ENCODE results near the gene LASP1NB.
"Not testable (repeated sequence)": the region's sequence is repeated elsewhere in the genome, so short reads cannot be mapped to it uniquely, and the experiment has no call there.

Gene LASP1NB

DNA sequence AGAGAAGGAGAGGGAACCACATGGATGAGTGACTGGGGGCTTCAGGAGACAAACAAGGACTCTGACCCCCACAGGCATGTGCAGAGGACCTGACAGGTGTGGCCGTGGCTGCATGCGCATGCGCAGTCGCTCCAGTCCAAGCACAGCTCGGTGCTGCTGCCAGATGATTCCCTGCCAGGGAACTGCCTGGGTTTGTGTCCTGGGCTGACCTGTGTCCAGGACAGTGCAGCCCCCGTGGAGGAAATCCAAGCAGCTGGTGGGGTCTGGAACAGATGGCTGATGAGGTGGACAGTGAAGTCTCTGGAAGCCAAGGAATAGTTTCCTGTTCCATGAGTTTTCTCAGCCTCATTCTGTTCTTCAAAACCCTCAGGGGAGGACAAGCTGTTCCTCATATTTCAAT is 28.2 kb upstream of the LASP1NB start:
- DNase-seq (ENCODE audit: low spot score), result no peak

DNA sequence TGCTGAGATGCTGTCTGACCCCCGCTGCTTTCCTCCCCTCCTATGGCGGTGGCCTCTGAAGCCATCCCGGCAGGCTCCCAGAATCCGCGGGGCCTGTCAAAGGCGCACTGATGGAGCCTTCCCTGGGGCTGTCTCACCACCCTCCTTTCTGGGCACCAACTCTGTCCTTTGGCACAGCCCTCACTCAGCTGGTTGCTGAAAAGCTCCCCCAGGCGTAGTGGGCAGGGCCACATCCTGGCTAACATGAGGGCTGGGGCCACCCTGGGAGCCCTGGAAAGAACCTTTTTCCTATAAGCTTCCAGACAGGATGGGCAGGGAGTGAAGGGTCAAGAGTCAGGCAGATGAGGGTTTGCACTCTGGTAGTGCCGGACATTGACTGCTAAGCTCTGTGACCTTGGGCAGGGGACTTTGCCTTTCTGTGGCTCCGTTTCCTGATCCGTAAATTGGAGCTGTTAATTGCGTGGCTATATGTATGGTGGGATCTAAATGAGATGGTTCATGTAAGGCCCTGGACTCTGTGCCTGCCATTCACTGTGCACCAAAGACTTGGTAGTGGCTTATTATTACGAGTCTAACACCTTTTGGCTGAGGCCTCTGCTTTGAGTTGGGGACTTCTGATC is 27.6 kb upstream of the LASP1NB start:
- DNase-seq (ENCODE audit: low spot score), result no peak

DNA sequence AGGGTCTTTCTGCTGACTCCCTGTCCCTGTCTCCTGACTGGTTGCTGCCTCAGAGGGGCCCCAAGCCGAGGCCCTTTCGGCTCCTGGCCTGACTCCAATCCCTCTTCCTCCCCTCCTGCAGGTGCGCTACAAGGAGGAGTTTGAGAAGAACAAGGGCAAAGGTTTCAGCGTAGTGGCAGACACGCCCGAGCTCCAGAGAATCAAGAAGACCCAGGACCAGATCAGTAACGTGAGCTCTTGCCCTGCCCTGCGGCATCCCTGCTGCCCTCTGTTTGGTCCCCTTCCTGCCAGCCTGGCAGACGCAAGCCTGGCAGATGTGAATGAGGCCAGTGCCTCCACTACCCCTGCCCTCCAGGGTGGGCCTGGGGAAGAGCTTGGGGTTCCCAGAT is 27.1 kb upstream of the LASP1NB start:
- DNase-seq (ENCODE audit: low spot score), result no peak

DNA sequence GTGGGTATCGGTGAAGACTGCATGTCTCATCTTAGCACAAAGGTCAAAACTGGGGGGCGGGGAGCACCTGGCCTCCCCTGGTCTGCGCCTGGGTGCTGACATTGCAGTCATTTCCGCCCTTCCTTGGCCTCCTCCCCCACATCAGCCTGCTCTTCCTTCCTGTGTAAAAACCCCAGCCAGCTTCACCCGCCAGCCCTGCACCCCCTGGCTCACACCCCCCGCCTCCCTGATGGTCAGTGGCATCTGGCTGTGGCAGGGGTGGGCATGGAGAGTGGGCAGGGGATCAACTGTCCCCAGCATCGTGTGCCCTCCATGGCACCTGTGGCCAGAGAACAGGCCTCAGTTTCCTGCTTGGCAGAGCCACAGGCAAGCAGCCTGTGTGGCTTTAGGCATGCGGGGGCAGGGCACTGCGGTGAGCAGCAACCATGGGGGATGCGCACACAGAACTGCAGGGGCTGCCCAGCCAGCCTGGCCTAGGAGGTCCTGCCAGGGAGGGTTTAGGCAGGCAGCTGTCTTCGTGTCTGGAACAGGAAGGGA is 26.5 kb upstream of the LASP1NB start:
- no peak for DNase-seq (ENCODE audit: low spot score)

DNA sequence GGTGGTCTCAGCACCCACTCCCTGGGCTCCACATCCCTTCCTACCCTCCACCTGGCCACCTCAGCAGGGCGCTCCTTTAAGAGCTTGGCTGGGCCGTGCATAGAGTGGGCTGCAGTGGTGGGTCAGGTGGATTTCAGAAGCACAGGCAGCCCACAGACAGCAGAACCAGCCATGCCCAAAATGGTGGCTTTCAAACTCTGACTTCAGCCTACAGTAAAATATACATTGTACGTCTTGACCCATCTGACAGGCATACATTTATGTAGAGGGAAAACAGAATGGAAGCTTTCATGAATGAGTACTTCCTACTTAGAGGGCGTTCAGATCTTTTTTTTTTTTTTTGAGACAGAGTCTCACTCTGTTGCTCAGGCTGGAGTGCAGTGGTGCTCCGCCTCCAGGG is 26.0 kb upstream of the LASP1NB start:
- DNase-seq (ENCODE audit: low spot score), result no peak

DNA sequence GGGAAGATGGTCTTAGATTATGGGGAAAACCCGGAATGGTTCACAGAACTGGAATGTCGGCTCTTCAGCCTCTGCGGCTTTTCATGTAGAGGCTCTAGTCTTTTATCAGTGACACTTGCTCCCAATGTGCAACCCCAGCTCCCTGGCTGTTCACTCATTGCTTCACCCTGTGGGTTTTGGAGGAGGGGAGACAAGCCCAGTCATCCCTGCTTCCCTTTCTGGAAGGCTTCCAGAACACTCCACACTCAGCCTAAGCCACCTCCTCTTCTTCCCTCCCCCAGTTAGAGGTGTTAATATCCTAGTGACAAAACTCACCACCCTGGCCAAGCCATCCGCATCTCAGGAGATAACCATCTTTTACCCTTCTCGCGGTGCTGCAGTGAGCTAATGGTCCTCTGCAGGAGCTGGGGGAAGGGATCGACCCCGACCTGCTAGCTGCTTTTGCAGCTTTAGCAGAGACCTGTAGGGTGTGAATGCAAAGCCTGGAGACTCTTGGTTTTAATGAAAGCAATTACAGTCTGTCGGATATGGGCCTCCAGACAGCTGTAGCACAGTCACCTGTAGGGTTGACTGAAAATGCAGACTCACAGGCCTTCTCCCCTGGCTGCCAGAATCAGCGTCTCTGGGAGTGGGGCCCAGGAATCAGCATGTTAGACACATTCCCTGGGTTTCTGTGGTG is 24.3 kb upstream of the LASP1NB start:
- peak; percentile 65 for DNase-seq (ENCODE audit: low spot score)

DNA sequence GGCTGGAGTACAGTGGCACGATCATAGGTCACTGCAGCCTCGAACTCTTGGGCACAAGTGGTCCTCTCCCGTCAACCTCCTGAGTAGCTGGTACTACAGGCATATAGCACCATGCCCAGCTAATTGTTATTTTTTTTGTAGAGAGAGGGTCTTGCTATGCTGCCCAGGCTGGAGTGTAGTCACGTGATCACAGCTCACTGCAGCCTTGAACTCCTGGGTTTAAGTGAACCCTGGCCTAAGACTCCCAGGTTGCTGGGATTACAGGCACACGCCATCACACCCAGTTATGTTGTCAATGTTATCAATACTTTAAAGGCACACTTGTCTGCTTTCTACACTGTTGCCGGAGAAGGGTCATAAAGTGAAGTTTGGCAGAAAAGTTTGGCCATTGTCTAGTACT is 22.0 kb upstream of the LASP1NB start:
- DNase-seq (ENCODE audit: low spot score), result no peak

DNA sequence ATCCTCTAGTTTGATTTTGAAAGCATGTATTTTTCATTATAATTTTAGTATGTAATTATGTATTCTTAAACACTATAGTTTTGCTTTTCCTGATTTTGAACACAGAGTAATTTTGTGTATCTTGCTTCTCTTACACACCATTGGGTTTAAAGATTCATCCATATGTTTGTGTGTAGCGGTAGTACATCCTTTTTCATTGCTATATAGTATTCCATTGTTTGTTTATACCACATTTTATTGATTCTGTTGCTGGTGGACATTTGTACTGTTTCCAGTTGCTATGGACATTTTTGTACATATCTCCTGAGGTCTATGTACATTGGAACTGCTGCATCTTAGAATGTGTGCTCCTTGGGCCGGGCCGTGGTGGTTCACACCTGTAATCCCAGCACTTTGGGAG is 20.5 kb upstream of the LASP1NB start:
- DNase-seq (ENCODE audit: low spot score), result no peak

DNA sequence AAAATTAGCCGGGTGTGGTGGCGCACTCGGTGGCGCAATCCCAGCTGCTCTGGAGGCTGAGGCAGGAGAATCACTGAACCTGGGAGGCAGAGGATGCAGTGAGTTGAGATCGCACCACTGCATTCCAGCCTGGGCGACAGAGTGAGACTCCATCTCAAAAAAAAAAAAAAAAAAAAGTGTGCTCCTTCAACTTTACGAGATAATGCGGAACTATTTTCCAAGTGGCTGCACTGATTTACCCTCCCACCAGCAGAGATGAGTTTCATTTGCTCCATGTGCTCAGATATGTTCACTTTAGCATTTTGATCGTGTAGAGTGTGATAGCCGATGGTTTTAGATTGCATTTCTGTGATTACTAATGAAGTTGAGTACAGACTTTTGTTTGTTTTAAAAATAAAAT is 20.0 kb upstream of the LASP1NB start:
- DNase-seq (ENCODE audit: low spot score), result no peak

DNA sequence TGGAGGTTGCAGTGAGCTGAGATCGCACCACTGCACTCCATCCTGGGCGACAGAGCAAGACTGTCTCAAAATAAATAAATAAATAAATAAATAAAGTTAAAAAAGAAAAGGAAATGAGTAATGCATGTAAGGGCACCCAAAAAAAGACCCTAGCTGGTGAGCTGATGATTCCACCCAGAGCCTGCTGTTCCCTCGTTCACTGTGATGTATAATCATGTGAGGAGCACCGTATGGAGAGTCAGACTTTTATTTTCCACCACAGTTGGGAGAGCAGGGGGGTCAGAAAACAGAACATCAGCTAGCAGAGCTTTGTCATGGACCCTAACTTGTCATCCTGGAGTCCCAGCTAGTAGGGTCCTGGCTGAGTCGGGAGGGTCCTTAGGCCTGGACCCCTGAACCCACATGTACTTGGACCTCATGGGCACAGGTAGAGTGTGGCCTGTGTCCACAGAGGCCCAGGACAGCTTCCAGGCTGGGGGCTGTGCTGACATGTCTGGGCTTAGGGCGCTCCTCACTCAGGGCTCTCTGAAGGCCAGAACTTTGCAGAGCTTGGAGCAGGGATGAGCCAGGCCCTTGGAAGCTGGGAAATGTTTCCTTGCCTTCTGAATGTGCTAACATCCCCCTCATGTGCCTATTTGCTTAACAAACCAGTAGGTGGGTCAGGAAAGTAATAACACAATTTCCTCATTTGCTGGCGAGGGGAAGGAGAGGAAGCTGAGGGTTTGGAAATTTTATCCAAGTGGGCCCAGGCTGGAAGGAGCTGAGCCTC is 18.8 kb upstream of the LASP1NB start:
- no peak for DNase-seq (ENCODE audit: low spot score)

DNA sequence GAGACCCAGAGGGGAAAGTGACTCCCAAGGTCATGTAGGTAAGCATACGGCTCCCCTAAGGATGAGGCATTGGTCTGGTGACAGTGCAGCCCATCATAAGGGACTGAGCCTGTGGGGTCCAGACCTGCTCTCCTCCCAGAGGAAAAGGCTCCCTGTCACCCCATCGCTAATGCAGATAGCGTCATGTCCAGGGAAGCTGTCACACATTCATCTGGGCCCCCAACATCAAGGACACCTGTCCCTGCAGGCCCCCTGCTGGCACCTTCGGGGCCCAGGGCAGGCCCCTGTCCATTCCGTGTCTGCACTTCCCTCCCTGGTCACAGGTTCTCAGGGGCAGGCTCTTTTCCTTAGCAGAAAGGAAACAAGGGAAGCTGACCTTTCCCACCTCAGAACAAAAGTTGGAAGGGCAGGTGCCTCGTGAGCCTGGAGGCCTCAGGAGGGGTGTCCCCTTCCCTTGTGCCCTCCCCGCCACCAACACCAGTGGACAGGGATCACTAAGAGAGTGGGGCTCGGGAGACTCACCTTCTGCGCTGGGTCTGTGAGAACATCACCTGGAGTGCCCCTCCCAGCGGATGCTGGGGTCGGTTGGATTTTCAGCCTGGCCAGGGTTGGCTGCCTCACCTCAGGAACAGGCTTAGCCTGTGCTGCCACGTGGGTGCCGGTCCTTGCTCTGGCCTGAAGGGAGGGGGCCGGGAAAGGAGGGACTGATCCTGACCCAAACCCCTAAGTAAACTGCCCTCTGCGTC is 17.3 kb upstream of the LASP1NB start:
- no peak for DNase-seq (ENCODE audit: low spot score)

DNA sequence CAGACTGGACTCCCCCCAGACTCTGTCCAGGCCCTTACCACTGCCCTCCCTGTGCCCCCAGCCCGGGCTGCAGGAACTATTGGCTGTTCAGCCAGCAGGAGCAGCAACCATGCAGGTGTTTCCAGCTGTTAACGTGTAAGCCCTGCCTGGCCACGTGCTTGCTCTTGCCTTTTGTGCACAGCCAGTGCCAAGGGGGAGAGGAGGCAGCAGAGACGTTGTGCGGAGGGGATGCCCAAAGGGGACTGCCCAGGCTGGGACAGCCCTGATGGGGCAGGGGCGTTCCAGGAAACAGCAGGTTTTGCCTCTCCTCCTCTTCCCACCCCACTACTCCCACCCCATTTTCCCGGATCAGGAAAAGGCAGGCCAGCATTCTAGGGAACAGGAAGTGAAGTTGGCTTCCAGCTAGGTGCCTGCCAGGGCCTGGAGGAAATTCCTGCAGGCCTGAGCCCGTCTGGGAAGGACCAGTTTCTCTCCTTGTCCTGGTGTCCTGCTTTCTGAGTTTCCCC is 16.7 kb upstream of the LASP1NB start:
- no peak for DNase-seq (ENCODE audit: low spot score)

DNA sequence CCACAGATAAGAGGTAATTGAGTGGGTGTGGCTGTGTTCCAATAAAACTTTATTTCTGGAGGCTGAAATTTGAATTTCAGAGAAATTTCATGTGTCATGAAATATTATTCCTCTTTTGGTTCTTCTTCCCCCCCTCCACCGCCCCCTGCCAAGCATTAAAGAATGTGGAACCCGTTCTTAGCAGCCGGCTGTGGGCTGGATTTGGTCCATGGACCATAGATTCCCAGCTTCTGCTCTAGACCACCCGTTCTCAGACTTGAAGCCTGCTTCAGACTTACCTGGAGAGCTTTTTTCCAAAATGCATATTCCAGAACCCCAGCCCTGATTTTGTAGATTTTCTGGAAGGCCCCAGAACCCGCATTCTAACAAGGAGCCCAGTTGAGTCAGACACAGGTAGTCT is 15.1 kb upstream of the LASP1NB start:
- DNase-seq (ENCODE audit: low spot score), result no peak

DNA sequence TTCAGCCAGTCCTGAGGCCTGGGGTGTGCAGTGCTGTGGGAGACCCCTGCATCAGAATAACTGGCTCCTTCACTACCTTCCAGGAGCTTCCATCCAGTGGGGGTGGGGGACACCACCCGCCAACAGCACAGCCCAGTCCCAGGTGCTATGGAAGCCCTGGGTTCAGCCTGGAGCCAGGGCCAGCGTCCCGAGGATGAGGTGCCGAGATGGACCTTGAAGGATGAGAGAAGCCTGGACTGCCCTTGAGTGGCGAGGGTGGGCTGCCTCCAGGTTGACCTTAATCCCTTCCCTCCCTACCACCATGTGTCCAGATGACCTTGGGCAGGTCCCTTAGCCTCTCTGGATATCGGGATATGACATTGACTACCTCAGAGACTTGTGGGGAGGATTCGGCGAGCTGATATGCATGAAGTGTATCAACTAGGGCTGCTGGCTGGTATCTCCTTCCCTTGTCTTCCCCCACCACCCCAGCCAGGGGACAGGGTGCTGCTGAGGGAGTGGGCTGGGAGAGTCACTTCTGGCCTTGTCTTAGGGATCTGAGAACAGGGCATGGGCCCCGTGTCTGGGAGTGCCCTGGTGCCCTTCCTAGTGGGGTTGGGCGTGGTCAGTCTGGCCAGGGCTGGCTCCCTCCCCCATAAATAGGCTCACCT is 14.2 kb upstream of the LASP1NB start:
- no peak for DNase-seq (ENCODE audit: low spot score)

DNA sequence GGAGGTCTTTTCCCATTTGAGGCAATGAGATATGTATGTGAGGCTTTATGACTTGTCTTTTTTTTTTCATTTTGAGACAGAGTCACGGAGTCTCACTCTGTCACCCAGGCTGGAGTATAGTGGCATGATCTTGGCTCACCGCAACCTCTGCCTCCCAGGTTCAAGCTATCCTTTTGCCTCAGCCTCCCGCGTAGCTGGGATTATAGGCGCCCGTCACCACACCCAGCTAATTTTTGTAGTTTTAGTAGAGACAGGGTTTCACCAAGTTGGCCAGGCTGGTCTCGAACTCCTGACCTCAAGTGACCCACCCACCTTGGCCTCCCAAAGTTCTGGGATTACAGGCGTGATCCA is 13.7 kb upstream of the LASP1NB start:
- DNase-seq (ENCODE audit: low spot score), result not testable (repeated sequence)

DNA sequence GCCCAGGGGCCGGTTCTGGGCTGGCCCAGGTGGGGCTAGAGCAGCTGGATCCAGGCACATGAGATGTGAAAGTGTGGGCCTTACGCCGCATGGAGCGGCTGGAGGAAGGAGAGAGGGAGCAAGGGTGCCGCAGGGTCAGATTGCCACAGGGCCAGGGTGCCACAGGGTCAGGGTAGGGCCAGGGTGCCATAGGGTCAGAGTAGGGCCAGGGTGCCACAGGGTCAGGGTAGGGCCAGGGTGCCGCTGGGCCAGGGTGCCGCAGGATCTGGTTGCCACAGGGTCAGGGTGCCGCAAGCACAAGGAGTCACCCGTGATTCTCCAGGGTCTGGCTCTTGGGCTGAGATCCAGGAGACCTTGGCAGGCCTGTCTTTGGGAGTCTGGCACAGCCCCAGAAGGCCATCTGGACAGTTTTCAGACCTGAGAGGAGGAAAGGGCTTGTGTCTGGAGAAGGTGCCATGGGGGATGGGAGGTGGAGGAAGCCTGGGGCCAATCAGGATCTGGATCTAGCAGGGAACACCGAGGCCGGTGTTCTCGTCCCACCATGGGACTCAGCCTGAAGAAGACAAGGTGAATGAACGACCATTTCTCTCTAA is 13.1 kb upstream of the LASP1NB start:
- no peak for DNase-seq (ENCODE audit: low spot score)

DNA sequence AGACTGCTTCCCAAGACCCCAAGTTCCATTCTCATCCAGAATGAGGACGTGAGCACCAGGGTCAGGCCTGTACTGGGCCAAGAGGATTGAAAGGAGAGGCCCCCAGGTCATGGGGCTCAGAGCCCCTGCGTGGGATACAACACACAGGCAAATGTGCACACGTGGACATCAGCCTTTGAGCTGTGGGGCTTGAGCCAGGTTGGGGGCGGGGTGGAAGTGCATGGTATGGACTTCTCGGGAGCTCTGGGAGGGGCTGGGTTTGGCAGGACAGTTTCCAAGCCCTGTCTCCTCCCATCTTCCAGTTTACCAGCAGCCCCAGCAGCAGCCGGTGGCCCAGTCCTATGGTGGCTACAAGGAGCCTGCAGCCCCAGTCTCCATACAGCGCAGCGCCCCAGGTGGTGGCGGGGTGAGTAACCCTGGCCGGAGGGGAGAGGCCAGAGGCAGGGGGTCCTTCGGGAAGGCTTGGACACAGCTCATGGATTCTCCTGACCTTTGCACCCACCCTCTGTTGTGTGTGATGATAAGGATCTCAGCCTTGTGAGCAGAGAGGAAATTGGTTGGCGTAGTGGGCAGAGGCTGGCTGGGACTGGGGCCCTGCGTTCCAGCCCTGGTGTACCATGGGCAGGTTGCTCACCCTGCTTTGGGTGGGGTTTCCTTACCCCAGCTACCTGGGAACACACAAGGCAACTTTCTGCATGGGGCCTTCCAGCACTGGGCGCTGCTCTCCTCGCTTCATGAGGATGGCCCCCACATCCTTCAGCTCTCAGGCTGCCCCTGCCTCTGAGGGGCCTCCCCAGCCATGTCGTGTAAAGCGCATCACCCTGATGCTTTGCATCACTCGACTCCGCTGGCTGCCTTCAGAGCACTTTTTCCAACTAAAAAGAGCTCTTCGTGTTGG is 10.4 kb upstream of the LASP1NB start:
- no peak for DNase-seq (ENCODE audit: low spot score)

DNA sequence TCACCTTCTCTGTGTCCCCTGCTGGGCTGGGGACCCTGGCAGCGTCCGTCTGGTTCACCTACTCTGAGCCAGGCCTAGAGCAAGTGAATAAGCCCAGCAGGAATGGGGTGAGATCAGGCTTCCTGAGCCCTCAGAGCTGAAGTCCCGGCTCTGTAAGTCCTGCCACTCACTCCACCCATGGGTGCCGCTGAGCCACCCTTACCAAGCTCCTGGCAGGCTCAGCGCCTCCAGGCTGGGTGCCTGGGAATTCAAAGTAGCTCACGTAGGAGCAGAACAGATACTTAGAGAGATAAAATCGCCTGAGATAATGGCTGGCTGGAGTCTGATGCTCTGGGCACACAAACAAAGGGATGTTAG is 9.8 kb upstream of the LASP1NB start:
- DNase-seq (ENCODE audit: low spot score), result no peak

DNA sequence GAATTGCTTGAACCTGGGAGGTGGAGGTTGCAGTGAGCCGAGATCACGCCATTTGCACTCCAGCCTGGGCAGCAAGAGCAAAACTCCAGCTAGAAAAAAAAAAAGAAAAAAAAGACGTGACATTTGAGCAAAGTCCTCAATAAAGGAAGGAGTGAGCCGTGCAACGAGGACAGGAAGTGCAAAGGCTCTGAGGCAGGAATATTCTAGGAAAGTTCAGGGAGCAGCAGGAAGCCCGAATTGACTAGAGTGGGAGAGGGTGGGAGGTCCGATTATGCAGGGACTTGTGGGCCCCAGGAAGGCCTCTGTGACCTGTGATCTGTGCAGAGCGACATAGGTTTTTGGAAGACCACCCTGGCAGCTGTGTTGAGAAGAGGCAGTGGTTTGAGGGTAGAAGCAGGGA is 8.6 kb upstream of the LASP1NB start:
- DNase-seq (ENCODE audit: low spot score), result no peak

DNA sequence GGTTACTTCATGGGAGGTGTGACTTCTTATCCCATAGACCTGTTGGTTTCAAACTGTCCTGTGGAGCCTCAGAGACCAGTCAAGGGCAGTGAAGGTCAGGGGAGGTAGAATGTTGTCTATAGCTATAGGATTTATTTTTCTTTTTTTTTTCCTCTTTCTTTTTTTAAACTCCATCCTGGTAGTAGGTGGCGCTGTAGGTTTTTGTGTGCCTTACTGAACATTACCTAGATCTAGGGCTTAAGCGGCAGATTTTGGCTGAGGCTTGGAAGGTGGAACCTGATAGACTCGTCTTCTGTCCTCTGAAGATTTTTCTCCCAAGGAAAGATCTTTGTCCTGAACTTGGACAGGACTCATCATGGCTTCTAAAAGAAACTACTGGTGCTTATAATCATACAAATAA is 8.2 kb upstream of the LASP1NB start:
- DNase-seq (ENCODE audit: low spot score), result no peak
